Keratinocyte (primary cell): ENCODE results near the gene GALNT13. TPM values are rescaled to one million over a fixed set of nuclear protein-coding genes. Genes with fewer than 3 reads are reported as not detected.

Experiments used
- DNase-seq: peaks from one replicate; pipeline ENCODE4 v3.0.0-alpha.2; 2011; ENCODE audit warnings: low read depth, missing footprints, low spot score
- FAIRE-seq: peaks from 2 replicates; lab custom pipeline; 2011; peaks lifted over from hg19 to GRCh38; lab: Jason Lieb, UNC
- H2AFZ ChIP-seq: 2 replicates; pipeline ENCODE4 v1.6.0; 2012; ENCODE audit warnings: low read length, control low read depth, inconsistent platforms; ENCODE audit not compliant: control insufficient read depth
- H3K27ac ChIP-seq: 2 replicates; pipeline ENCODE4 v1.5.1; 2011; ENCODE audit warnings: low read length; ENCODE audit not compliant: control insufficient read depth, insufficient read depth
- H3K27me3 ChIP-seq: 3 replicates; pipeline ENCODE4 v1.6.0; 2011; ENCODE audit warnings: low read length; ENCODE audit not compliant: control insufficient read depth, insufficient read depth; ENCODE audit errors: extremely low read depth
- H3K36me3 ChIP-seq, 2 experiments: 2 replicates in 1 of 2; 3 replicates in 1 of 2; pipeline ENCODE4 v1.5.1; 2011; ENCODE audit warnings: low read length in 2 of 2, mild to moderate bottlenecking in 1 of 2; ENCODE audit not compliant: control insufficient read depth in 2 of 2, insufficient read depth in 2 of 2; ENCODE audit errors: extremely low read depth in 1 of 2
- H3K4me1 ChIP-seq: 3 replicates; pipeline ENCODE4 v1.5.1; 2011; ENCODE audit warnings: low read length; ENCODE audit not compliant: control insufficient read depth, insufficient read depth; ENCODE audit errors: extremely low read depth
- H3K4me2 ChIP-seq: 3 replicates; pipeline ENCODE4 v1.6.0; 2011; ENCODE audit warnings: low read depth, low read length; ENCODE audit not compliant: control insufficient read depth, insufficient read depth; ENCODE audit errors: extremely low read depth
- H3K4me3 ChIP-seq, 3 experiments: fragments of 200-600 bp in 1 of 3; sonication (generic) in 1 of 3; 2 replicates in 2 of 3; 3 replicates in 1 of 3; pipeline ENCODE4 v1.5.1; 2011 to 2016; ENCODE audit warnings: low read length in 3 of 3, mild to moderate bottlenecking in 3 of 3, control low read depth in 2 of 3, inconsistent platforms in 1 of 3, low read depth in 1 of 3, mixed read lengths in 1 of 3, mixed run types in 1 of 3, moderate library complexity in 1 of 3; ENCODE audit not compliant: control insufficient read depth in 2 of 3, insufficient read depth in 2 of 3; ENCODE audit errors: extremely low read depth in 1 of 3
- H3K79me2 ChIP-seq: 2 replicates; pipeline ENCODE4 v1.6.0; 2012; ENCODE audit warnings: low read length; ENCODE audit not compliant: control insufficient read depth, insufficient read depth
- H3K9ac ChIP-seq: 3 replicates; pipeline ENCODE4 v1.6.0; 2011; ENCODE audit warnings: low read length; ENCODE audit not compliant: control insufficient read depth, insufficient read depth; ENCODE audit errors: extremely low read depth
- H3K9me1 ChIP-seq: 3 replicates; pipeline ENCODE4 v1.6.0; 2011; ENCODE audit warnings: low read length; ENCODE audit not compliant: control insufficient read depth, insufficient read depth; ENCODE audit errors: extremely low read depth
- H3K9me3 ChIP-seq: 2 replicates; pipeline ENCODE4 v1.5.1; 2012; ENCODE audit warnings: low read depth, low read length; ENCODE audit not compliant: control insufficient read depth
- H4K20me1 ChIP-seq: 3 replicates; pipeline ENCODE4 v1.6.0; 2011; ENCODE audit warnings: low read length; ENCODE audit not compliant: control insufficient read depth, insufficient read depth; ENCODE audit errors: extremely low read depth
- EZH2 ChIP-seq: IDR thresholded peaks from one replicate; pipeline ENCODE4 v1.6.1; 2012; ENCODE audit warnings: inconsistent platforms, mild to moderate bottlenecking, low read length, moderate library complexity
- dilution Hi-C: fragments of 300-500 bp; cut with MboI; formaldehyde crosslinking; loops from one replicate; pipeline ENCODE4 v1.7.0; 2020; ENCODE audit warnings: low sequenced_read_pairs; ENCODE audit not compliant: extremely low pct_ligation_motif_present
- polyA plus RNA-seq, 5 experiments: library from polyadenylated mRNA; depleted of rRNA in 3 of 5; stranded (reverse) in 3 of 5; stranded (forward) in 1 of 5; unstranded in 1 of 5; fragments of >200 nt; gene quantifications; 1 replicate in 1 of 5; 2 replicates in 3 of 5; 3 replicates in 1 of 5; pipeline versions ENCODE4 v1.2.1 to v1.2.3, GENCODE V29; 2011 to 2012; ENCODE audit warnings: missing spikeins in 2 of 5, low read depth in 1 of 5, low replicate concordance in 1 of 5
- TF ChIP-seq, protein P1 (sequence below), 3 experiments: IDR thresholded peaks in 1 of 3; conservative IDR thresholded peaks in 1 of 3; optimal IDR thresholded peaks in 1 of 3; 2 replicates in 2 of 3; 3 replicates in 1 of 3; pipeline versions ENCODE3 to v1.5.1; 2011; ENCODE audit warnings: low read length in 3 of 3, mild to moderate bottlenecking in 3 of 3, moderate library complexity in 2 of 3, control low read depth in 1 of 3, inconsistent platforms in 1 of 3; ENCODE audit not compliant: insufficient read depth in 2 of 3; ENCODE audit errors: extremely low read depth in 1 of 3

The GALNT13 gene
- polyA plus RNA-seq, 1 donor (not counting 4 experiments of a cell fraction or from before 2014, with no cell fraction given), result not detected

GRCh38 chr2:154233231-154233630, 361.5 kb downstream of the GALNT13 start:
- Histone ChIP-seq H3K9me1 (no peaks in the 10 kb centered on the region), H3K9ac (no peak overlapping the region), H4K20me1 (no peaks in the 10 kb centered on the region), H3K9me3 (no peaks in the 10 kb centered on the region), H3K27ac (no peak overlapping the region), H3K4me2 (no peak overlapping the region), H3K36me3 (no peaks in the 10 kb centered on the region), H3K27me3 (no peaks in the 10 kb centered on the region), H3K79me2 (no peaks in the 10 kb centered on the region), H3K4me1 (no peaks in the 10 kb centered on the region), H2AFZ (no peak overlapping the region), H3K4me3 (no peak overlapping the region)
- FAIRE-seq, result no peak
- TF ChIP-seq, protein P1, sequence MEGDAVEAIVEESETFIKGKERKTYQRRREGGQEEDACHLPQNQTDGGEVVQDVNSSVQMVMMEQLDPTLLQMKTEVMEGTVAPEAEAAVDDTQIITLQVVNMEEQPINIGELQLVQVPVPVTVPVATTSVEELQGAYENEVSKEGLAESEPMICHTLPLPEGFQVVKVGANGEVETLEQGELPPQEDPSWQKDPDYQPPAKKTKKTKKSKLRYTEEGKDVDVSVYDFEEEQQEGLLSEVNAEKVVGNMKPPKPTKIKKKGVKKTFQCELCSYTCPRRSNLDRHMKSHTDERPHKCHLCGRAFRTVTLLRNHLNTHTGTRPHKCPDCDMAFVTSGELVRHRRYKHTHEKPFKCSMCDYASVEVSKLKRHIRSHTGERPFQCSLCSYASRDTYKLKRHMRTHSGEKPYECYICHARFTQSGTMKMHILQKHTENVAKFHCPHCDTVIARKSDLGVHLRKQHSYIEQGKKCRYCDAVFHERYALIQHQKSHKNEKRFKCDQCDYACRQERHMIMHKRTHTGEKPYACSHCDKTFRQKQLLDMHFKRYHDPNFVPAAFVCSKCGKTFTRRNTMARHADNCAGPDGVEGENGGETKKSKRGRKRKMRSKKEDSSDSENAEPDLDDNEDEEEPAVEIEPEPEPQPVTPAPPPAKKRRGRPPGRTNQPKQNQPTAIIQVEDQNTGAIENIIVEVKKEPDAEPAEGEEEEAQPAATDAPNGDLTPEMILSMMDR (optimal IDR thresholded peaks at IDR 0.05 in 1 of 3, IDR thresholded peaks at IDR 0.05 in 1 of 3, conservative IDR thresholded peaks at IDR 0.05 in 1 of 3; ENCODE audit: extremely low read depth in 1 of 3, insufficient read depth in 2 of 3, low read length in 3 of 3), result no peak
- TF ChIP-seq EZH2, result no peak
- DNase-seq, result no peak
- dilution Hi-C loops, result no loop called here

DNA sequence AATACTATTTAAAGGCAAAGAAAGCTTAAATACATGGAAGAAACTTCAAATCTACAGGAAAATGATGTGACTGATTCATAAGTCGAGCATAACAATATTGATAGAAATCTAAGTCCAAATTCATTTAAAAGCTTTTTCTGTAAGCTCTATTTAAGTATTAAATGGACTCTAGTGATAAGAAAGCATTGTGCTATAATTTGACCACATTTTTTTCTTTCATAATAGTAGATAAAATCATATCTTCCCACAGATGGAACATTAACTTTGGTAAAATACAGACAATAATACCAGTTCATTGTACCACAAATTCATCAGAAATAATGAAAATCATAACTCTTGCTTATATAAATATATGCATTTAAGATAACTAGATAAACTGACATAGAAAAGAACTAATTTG, 366.5 kb downstream of the GALNT13 start:
- no peaks in the 10 kb centered on the region for H3K36me3 ChIP-seq
- TF ChIP-seq EZH2, result no peak
- TF ChIP-seq, protein P1 (optimal IDR thresholded peaks at IDR 0.05 in 1 of 3, IDR thresholded peaks at IDR 0.05 in 1 of 3, conservative IDR thresholded peaks at IDR 0.05 in 1 of 3; ENCODE audit: extremely low read depth in 1 of 3, insufficient read depth in 2 of 3, low read length in 3 of 3), result no peak
- DNase-seq, result no peak

More for the DNA sequence above, 366.5 kb downstream of the GALNT13 start:
- Histone ChIP-seq H3K9ac (no peak overlapping the region), H3K79me2 (no peaks in the 10 kb centered on the region), H3K9me1 (no peaks in the 10 kb centered on the region), H3K4me3 (no peak overlapping the region), H3K9me3 (no peaks in the 10 kb centered on the region), H4K20me1 (no peaks in the 10 kb centered on the region), H3K4me2 (no peak overlapping the region), H3K4me1 (no peaks in the 10 kb centered on the region), H3K27me3 (no peaks in the 10 kb centered on the region), H3K27ac (no peak overlapping the region), H2AFZ (no peak overlapping the region)
- no peak for FAIRE-seq
- dilution Hi-C loops, result no loop called here
